ENCODE data around the gene DIDO1.
A peak's percentile ranks its signal among the peaks of the same experiment; 100 is the strongest.

DIDO1 gene

GRCh38 chr20:62940875-62941274 lies 14.6 kb upstream of the DIDO1 start:
- TF ChIP-seq SIN3A (IDR thresholded peaks at IDR 0.05; ENCODE audit: borderline replicate concordance, insufficient read depth, low read length) (no peak), POLR2AphosphoS5 (IDR thresholded peaks at IDR 0.05; ENCODE audit: low read depth, low read length) (no peak), FOXP2 (optimal IDR thresholded peaks at IDR 0.05; ENCODE audit: borderline replicate concordance, extremely low read depth, extremely low read length, insufficient read depth) (no peak), TAF1 (IDR thresholded peaks at IDR 0.05; ENCODE audit: borderline replicate concordance, insufficient read depth, low read length) (no peak)
- TF ChIP-seq, protein P1, sequence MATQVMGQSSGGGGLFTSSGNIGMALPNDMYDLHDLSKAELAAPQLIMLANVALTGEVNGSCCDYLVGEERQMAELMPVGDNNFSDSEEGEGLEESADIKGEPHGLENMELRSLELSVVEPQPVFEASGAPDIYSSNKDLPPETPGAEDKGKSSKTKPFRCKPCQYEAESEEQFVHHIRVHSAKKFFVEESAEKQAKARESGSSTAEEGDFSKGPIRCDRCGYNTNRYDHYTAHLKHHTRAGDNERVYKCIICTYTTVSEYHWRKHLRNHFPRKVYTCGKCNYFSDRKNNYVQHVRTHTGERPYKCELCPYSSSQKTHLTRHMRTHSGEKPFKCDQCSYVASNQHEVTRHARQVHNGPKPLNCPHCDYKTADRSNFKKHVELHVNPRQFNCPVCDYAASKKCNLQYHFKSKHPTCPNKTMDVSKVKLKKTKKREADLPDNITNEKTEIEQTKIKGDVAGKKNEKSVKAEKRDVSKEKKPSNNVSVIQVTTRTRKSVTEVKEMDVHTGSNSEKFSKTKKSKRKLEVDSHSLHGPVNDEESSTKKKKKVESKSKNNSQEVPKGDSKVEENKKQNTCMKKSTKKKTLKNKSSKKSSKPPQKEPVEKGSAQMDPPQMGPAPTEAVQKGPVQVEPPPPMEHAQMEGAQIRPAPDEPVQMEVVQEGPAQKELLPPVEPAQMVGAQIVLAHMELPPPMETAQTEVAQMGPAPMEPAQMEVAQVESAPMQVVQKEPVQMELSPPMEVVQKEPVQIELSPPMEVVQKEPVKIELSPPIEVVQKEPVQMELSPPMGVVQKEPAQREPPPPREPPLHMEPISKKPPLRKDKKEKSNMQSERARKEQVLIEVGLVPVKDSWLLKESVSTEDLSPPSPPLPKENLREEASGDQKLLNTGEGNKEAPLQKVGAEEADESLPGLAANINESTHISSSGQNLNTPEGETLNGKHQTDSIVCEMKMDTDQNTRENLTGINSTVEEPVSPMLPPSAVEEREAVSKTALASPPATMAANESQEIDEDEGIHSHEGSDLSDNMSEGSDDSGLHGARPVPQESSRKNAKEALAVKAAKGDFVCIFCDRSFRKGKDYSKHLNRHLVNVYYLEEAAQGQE (IDR thresholded peaks at IDR 0.05; ENCODE audit: insufficient read depth in 1 of 2, low read depth in 2 of 2, low read length in 2 of 2), result no peak

DNA sequence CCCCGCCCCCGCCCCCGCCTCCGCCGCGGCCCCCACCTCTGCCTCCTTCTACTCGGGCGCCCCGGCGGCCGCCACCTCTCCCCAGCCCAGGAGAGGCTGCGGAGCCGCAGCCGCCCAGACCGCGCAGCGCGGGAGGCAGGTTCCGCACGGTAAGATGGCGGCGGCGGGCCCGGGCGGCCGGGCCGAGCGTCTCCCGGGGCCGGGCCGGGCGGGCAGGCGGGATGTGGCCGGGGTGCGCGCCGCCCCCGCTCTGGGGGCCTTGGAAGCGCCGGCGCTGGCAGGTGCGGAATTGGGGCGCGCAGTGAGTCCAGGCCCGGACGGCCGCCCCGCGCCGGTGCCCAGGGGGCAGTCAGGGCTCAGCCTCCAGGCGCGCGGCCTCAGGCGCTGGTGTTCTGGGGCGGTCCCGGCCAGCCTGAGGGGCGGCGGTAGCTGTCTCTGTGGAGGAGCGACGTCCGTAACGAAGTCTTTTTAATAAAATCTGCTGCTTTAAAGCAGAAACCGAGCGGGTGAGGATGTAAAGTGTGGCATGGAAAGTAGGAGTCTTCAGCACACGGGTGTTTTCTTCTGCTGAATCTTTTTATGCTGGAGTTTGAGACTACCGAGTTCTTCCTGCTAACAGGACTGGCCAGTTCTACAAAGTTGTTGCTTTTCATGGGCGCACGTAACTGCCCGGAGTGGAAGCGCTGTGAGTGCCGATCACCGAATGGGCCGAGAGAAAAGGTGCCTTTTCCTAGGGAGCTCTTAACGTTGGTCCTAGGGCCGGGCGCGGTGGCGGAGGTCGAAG lies 12.0 kb upstream of the DIDO1 start, which contains the start of gene GID8:
GID8 (plus strand) TSS at position 43 of the 784 bp plus-strand sequence. CDS start 3,356 bp downstream, outside the sequence.
- TF ChIP-seq, protein P1 (IDR thresholded peaks at IDR 0.05; ENCODE audit: insufficient read depth in 1 of 2, low read depth in 2 of 2, low read length in 2 of 2), result no peak
- TF ChIP-seq TAF1 (IDR thresholded peaks at IDR 0.05; ENCODE audit: borderline replicate concordance, insufficient read depth, low read length), result no peak
- TF ChIP-seq POLR2AphosphoS5 (IDR thresholded peaks at IDR 0.05; ENCODE audit: low read depth, low read length), result no peak; the same call in 1 of the 2 replicates
- no peak for TF ChIP-seq SIN3A (IDR thresholded peaks at IDR 0.05; ENCODE audit: borderline replicate concordance, insufficient read depth, low read length)
- no peak for TF ChIP-seq FOXP2 (optimal IDR thresholded peaks at IDR 0.05; ENCODE audit: borderline replicate concordance, extremely low read depth, extremely low read length, insufficient read depth)

GRCh38 chr20:62937268-62938104 lies 11.2 kb upstream of the DIDO1 start:
- TF ChIP-seq TAF1 (IDR thresholded peaks at IDR 0.05; ENCODE audit: borderline replicate concordance, insufficient read depth, low read length) (peak; percentile 95), FOXP2 (optimal IDR thresholded peaks at IDR 0.05; ENCODE audit: borderline replicate concordance, extremely low read depth, extremely low read length, insufficient read depth) (peak; percentile 84), POLR2AphosphoS5 (IDR thresholded peaks at IDR 0.05; ENCODE audit: low read depth, low read length) (peak; percentile 86), SIN3A (IDR thresholded peaks at IDR 0.05; ENCODE audit: borderline replicate concordance, insufficient read depth, low read length) (peak; percentile 70)
- TF ChIP-seq, protein P1 (IDR thresholded peaks at IDR 0.05; ENCODE audit: insufficient read depth in 1 of 2, low read depth in 2 of 2, low read length in 2 of 2), result peak; percentile 12 to 71; a peak in 2 of 4 replicates

DNA sequence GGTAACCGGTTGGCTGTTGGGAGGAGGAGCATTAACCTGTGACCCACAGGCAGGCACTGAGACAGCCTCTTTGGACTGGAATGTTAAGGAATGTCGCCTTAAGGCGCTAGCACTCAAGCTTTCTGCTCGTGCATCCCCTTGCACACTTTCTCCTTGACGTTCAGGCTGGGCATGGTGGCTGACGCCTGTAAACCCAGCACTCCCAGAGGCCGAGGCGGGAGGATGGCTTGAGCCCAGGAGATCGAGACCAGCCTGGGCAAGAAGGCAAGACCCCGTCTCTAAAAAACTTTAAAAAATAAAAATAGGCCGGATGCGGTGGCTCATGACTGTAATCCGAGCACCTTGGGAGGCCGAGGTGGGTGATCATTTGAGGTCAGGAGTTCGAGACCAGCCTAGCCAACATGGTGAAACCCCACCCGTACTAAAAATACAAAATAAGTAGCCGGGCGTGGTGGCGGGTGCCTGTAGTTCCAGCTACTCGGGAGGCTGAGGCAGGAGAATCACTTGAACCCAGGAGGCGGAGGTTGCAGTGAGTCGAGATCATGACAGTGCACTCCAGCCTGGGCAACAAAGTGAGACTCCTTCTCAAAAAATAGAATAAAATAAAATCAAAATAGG lies 9.8 kb upstream of the DIDO1 start:
- TF ChIP-seq POLR2AphosphoS5 (IDR thresholded peaks at IDR 0.05; ENCODE audit: low read depth, low read length), result no peak
- no peak for TF ChIP-seq TAF1 (IDR thresholded peaks at IDR 0.05; ENCODE audit: borderline replicate concordance, insufficient read depth, low read length)
- no peak for TF ChIP-seq FOXP2 (optimal IDR thresholded peaks at IDR 0.05; ENCODE audit: borderline replicate concordance, extremely low read depth, extremely low read length, insufficient read depth)
- no peak for TF ChIP-seq SIN3A (IDR thresholded peaks at IDR 0.05; ENCODE audit: borderline replicate concordance, insufficient read depth, low read length)
- TF ChIP-seq, protein P1 (IDR thresholded peaks at IDR 0.05; ENCODE audit: insufficient read depth in 1 of 2, low read depth in 2 of 2, low read length in 2 of 2), result no peak
